Loucy (cell line): Measurements from ENCODE around the gene PCBD2.

Source experiments
- H2AFZ ChIP-seq: fragments of 200-600 bp; sonication (generic); 2 replicates; pipeline ENCODE4 v1.6.0; 2016; ENCODE audit warnings: antibody characterized with exemption, mild to moderate bottlenecking, low read length, moderate library complexity
- H3F3A ChIP-seq: fragments of 200-600 bp; 2 replicates; pipeline ENCODE4 v1.6.0; 2016; ENCODE audit warnings: antibody characterized with exemption, low read depth, mild to moderate bottlenecking
- H3K27me3 ChIP-seq: fragments of 200-600 bp; sonication (generic); 2 replicates; pipeline ENCODE4 v1.6.1; 2014; ENCODE audit warnings: low read length, mild to moderate bottlenecking; ENCODE audit not compliant: insufficient read depth, poor library complexity, severe bottlenecking
- H3K36me3 ChIP-seq: fragments of 200-600 bp; sonication (generic); 2 replicates; pipeline ENCODE4 v1.6.1; 2016; ENCODE audit warnings: low read length; ENCODE audit not compliant: insufficient read depth
- H3K4me1 ChIP-seq: fragments of 200-600 bp; sonication (generic); 2 replicates; pipeline ENCODE4 v1.5.1; 2014; ENCODE audit warnings: low read length, mild to moderate bottlenecking; ENCODE audit not compliant: insufficient read depth, poor library complexity, severe bottlenecking
- H3K4me2 ChIP-seq: fragments of 200-600 bp; sonication (generic); 2 replicates; pipeline ENCODE4 v1.6.0; 2014; ENCODE audit warnings: antibody characterized with exemption, low read length, low read depth, mild to moderate bottlenecking; ENCODE audit not compliant: poor library complexity, severe bottlenecking
- H3K4me3 ChIP-seq: fragments of 200-600 bp; sonication (generic); 2 replicates; pipeline ENCODE4 v1.5.1; 2014; ENCODE audit warnings: low read length, mild to moderate bottlenecking, mixed read lengths; ENCODE audit not compliant: poor library complexity, severe bottlenecking
- H3K79me2 ChIP-seq: fragments of 200-600 bp; sonication (generic); 2 replicates; pipeline ENCODE4 v1.6.1; 2014; ENCODE audit warnings: low read length; ENCODE audit not compliant: insufficient read depth
- H3K9ac ChIP-seq: fragments of 200-600 bp; sonication (generic); 2 replicates; pipeline ENCODE4 v1.6.0; 2014; ENCODE audit warnings: mild to moderate bottlenecking, low read depth, low read length, moderate library complexity; ENCODE audit not compliant: poor library complexity, severe bottlenecking
- H3K9me2 ChIP-seq: fragments of 200-600 bp; sonication (generic); replicated peaks from 2 replicates; pipeline ENCODE4 v1.6.1; 2016; ENCODE audit warnings: low read depth, low read length, mixed read lengths
- H3K9me3 ChIP-seq: fragments of 200-600 bp; sonication (generic); 2 replicates; pipeline ENCODE4 v1.6.1; 2014; ENCODE audit warnings: mild to moderate bottlenecking, antibody characterized with exemption, low read length, low read depth; ENCODE audit not compliant: insufficient read depth
- H4K20me1 ChIP-seq: fragments of 200-600 bp; sonication (generic); 2 replicates; pipeline ENCODE4 v1.6.0; 2014; ENCODE audit warnings: antibody characterized with exemption, low read length, mild to moderate bottlenecking; ENCODE audit not compliant: insufficient read depth, poor library complexity, severe bottlenecking
- CTCF ChIP-seq: fragments of 200-600 bp; sonication (generic); conservative IDR thresholded peaks from 2 replicates; pipeline ENCODE4 v1.5.1; 2014; ENCODE audit warnings: mild to moderate bottlenecking, antibody characterized with exemption, low read length
- EZH2phosphoT487 ChIP-seq: fragments of 200-600 bp; IDR thresholded peaks from 2 replicates; pipeline ENCODE4 v1.6.1; 2018; ENCODE audit warnings: antibody characterized with exemption, mild to moderate bottlenecking, moderate library complexity, borderline replicate concordance

The PCBD2 gene

GRCh38 chr5:134965271-134965825, 60.4 kb downstream of the PCBD2 start:
- Histone ChIP-seq H3K4me1 (no peaks in the 10 kb centered on the region), H3K27me3 (no peaks in the 10 kb centered on the region), H3F3A (no peaks in the 10 kb centered on the region), H3K36me3 (no peaks in the 10 kb centered on the region), H3K4me2 (no peak overlapping the region), H4K20me1 (no peaks in the 10 kb centered on the region), H3K79me2 (no peaks in the 10 kb centered on the region), H3K4me3 (no peak overlapping the region), H3K9ac (no peak overlapping the region), H3K9me3 (no peaks in the 10 kb centered on the region), H3K9me2 (no peaks in the 10 kb centered on the region), H2AFZ (no peak overlapping the region)
- no peak for TF ChIP-seq CTCF
- TF ChIP-seq EZH2phosphoT487: no peak

GRCh38 chr5:134967607-134968006, 62.7 kb downstream of the PCBD2 start, which contains the start of gene CATSPER3:
CATSPER3 (plus strand) TSS chr5:134967907; CDS start chr5:134967992, 85 bp downstream.
- Histone ChIP-seq H3K79me2 (no peaks in the 10 kb centered on the region), H3K9me3 (no peaks in the 10 kb centered on the region), H3K4me1 (no peaks in the 10 kb centered on the region), H3K4me2 (no peak within 1 kb of the TSS), H3K9ac (no peak within 1 kb of the TSS), H3K4me3 (no peak within 1 kb of the TSS), H3K36me3 (no peaks in the 10 kb centered on the region), H3K9me2 (no peaks in the 10 kb centered on the region), H2AFZ (no peak within 1 kb of the TSS), H3K27me3 (no peaks in the 10 kb centered on the region), H4K20me1 (no peaks in the 10 kb centered on the region), H3F3A (no peaks in the 10 kb centered on the region)
- TF ChIP-seq CTCF (no peak), EZH2phosphoT487 (no peak)

- no peaks in the 10 kb centered on the region for H4K20me1 ChIP-seq
- no peaks in the 10 kb centered on the region for H3K9me2 ChIP-seq
- H2AFZ ChIP-seq: no peak overlapping the region
- H3K9ac ChIP-seq: no peak overlapping the region
- H3K4me2 ChIP-seq: no peak overlapping the region
- no peaks in the 10 kb centered on the region for H3K9me3 ChIP-seq
- H3K36me3 ChIP-seq: no peaks in the 10 kb centered on the region
- no peaks in the 10 kb centered on the region for H3F3A ChIP-seq
- no peak overlapping the region for H3K4me3 ChIP-seq
- no peak for TF ChIP-seq EZH2phosphoT487
- no peak for TF ChIP-seq CTCF
- H3K4me1 ChIP-seq: no peaks in the 10 kb centered on the region
- no peaks in the 10 kb centered on the region for H3K27me3 ChIP-seq
- no peaks in the 10 kb centered on the region for H3K79me2 ChIP-seq
These were observed 63.1 kb downstream of the PCBD2 start for GRCh38 chr5:134968055-134968454.
